Measurements from ENCODE around the gene CLCN7. TPM values are rescaled to one million over a fixed set of nuclear protein-coding genes. Genes with fewer than 3 reads are reported as not detected.
A peak's percentile ranks its signal among the peaks of the same experiment; 100 is the strongest.

CLCN7 gene
- total and polyA plus RNA-seq, 2 of the 13 experiments (the other 11 are each of a cell fraction or from before 2014, with no cell fraction given) = 24.6 to 25.1 TPM

DNA sequence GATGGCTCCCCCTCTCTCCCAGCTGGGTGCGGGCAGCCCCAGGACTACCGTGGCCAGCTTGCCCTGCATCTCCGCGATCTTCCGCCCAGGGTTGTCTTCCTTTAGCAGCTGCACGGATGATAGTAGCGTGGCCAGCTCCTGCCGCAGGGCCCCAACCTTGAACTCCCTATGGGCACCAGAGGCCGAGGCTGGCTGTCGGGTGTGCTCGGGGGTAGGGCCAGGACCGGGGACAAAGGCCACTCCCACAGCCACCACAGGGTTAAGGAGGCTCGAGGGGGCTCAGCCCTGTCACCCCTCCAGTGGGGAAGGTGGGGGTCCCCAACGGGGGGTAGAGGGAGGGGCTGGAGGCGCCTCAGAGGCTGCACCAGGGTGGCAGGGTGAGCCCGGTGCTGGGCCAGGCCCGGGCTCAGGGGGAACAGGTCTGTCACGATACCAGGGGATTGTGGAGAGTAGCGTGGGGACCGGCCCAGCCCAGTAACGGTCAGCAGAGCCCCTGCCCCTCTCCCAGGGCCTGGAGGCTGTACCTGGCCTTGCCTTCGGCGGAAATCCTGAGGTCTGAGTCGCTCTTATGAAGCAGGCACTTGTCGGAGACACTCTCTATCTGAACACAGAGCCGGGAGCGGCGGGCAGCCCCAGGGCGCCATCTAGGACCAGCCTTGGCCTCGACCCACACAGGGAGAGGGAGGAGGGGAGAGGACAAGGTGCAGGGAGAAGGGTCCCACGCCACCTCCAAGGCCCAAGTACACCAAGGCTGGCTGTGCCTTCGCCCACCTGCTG is 38.7 kb downstream of the CLCN7 start (continued):
- TF ChIP-seq, protein P1, sequence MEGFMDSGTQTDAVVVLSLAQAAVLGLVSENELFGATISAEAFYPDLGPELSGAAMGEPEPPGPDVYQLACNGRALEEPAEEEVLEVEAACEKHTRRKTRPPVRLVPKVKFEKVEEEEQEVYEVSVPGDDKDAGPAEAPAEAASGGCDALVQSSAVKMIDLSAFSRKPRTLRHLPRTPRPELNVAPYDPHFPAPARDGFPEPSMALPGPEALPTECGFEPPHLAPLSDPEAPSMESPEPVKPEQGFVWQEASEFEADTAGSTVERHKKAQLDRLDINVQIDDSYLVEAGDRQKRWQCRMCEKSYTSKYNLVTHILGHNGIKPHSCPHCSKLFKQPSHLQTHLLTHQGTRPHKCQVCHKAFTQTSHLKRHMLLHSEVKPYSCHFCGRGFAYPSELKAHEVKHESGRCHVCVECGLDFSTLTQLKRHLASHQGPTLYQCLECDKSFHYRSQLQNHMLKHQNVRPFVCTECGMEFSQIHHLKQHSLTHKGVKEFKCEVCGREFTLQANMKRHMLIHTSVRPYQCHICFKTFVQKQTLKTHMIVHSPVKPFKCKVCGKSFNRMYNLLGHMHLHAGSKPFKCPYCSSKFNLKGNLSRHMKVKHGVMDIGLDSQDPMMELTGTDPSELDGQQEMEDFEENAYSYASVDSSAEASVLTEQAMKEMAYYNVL (CRISPR knock-in tag; IDR thresholded peaks at IDR 0.05; ENCODE audit: borderline replicate concordance) = no peak
- TF ChIP-seq CBX1 (IDR thresholded peaks at IDR 0.05; ENCODE audit: low read depth) = no peak
- no peak for TF ChIP-seq CBX5 (CRISPR knock-in tag; IDR thresholded peaks at IDR 0.05; ENCODE audit: borderline replicate concordance)
- TF ChIP-seq NR2F2 (IDR thresholded peaks at IDR 0.05; ENCODE audit: borderline replicate concordance, low read depth) = peak; percentile 30; the same call in 1 of the 2 replicates
- no peak for TF ChIP-seq RORA (CRISPR knock-in tag; IDR thresholded peaks at IDR 0.05)
- TF ChIP-seq, protein P2, sequence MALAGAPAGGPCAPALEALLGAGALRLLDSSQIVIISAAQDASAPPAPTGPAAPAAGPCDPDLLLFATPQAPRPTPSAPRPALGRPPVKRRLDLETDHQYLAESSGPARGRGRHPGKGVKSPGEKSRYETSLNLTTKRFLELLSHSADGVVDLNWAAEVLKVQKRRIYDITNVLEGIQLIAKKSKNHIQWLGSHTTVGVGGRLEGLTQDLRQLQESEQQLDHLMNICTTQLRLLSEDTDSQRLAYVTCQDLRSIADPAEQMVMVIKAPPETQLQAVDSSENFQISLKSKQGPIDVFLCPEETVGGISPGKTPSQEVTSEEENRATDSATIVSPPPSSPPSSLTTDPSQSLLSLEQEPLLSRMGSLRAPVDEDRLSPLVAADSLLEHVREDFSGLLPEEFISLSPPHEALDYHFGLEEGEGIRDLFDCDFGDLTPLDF (CRISPR knock-in tag; IDR thresholded peaks at IDR 0.05) = no peak
- TF ChIP-seq ZNF768 (CRISPR knock-in tag; IDR thresholded peaks at IDR 0.05) = no peak
- TF ChIP-seq ZNF672 (CRISPR knock-in tag; IDR thresholded peaks at IDR 0.05) = no peak
- TF ChIP-seq SMYD3 (CRISPR knock-in tag; IDR thresholded peaks at IDR 0.05) = no peak
- TF ChIP-seq PRMT3 (CRISPR knock-in tag; IDR thresholded peaks at IDR 0.05; ENCODE audit: borderline replicate concordance, low read depth) = no peak
- TF ChIP-seq ZMAT3 (CRISPR knock-in tag; conservative IDR thresholded peaks at IDR 0.05) = peak; percentile 73; the same call in 1 of the 2 replicates
- TF ChIP-seq, protein P3, sequence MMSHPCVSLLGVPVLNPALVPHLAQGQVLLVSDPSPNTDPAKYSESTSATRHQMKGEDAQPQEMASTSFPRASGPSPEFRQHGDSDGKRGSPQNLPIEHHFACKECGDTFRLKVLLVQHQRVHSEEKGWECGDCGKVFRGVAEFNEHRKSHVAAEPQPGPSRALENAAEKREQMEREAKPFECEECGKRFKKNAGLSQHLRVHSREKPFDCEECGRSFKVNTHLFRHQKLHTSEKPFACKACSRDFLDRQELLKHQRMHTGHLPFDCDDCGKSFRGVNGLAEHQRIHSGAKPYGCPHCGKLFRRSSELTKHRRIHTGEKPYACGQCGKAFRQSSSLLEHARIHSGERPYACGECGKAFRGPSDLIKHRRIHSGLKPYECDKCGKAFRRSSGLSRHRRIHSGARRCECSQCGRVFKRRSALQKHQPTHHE (CRISPR knock-in tag; IDR thresholded peaks at IDR 0.05; ENCODE audit: borderline replicate concordance) = no peak
- TF ChIP-seq, protein P4, sequence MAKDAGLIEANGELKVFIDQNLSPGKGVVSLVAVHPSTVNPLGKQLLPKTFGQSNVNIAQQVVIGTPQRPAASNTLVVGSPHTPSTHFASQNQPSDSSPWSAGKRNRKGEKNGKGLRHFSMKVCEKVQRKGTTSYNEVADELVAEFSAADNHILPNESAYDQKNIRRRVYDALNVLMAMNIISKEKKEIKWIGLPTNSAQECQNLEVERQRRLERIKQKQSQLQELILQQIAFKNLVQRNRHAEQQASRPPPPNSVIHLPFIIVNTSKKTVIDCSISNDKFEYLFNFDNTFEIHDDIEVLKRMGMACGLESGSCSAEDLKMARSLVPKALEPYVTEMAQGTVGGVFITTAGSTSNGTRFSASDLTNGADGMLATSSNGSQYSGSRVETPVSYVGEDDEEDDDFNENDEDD (CRISPR knock-in tag; IDR thresholded peaks at IDR 0.05; ENCODE audit: borderline replicate concordance) = peak; percentile 57; the same call in 1 of the 2 replicates
- no peak for TF ChIP-seq HNRNPUL1 (IDR thresholded peaks at IDR 0.05; ENCODE audit: low read depth, low read length)
- TF ChIP-seq, protein P5, sequence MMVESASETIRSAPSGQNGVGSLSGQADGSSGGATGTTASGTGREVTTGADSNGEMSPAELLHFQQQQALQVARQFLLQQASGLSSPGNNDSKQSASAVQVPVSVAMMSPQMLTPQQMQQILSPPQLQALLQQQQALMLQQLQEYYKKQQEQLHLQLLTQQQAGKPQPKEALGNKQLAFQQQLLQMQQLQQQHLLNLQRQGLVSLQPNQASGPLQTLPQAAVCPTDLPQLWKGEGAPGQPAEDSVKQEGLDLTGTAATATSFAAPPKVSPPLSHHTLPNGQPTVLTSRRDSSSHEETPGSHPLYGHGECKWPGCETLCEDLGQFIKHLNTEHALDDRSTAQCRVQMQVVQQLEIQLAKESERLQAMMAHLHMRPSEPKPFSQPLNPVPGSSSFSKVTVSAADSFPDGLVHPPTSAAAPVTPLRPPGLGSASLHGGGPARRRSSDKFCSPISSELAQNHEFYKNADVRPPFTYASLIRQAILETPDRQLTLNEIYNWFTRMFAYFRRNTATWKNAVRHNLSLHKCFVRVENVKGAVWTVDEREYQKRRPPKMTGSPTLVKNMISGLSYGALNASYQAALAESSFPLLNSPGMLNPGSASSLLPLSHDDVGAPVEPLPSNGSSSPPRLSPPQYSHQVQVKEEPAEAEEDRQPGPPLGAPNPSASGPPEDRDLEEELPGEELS (CRISPR knock-in tag; IDR thresholded peaks at IDR 0.05) = no peak
- TF ChIP-seq ZNF333 (CRISPR knock-in tag; IDR thresholded peaks at IDR 0.05; ENCODE audit: borderline replicate concordance) = no peak
- no peak for TF ChIP-seq ZNF124 (CRISPR knock-in tag; IDR thresholded peaks at IDR 0.05)
- peak; percentile 28; the same call in 1 of the 2 replicates for TF ChIP-seq GATAD1 (CRISPR knock-in tag; IDR thresholded peaks at IDR 0.05)
- TF ChIP-seq SAP130 (CRISPR knock-in tag; IDR thresholded peaks at IDR 0.05; ENCODE audit: low read depth) = peak; percentile 49
- no peak for TF ChIP-seq TBL1XR1 (IDR thresholded peaks at IDR 0.05; ENCODE audit: borderline replicate concordance, low read length, partially characterized antibody)
- TF ChIP-seq ZSCAN29 (CRISPR knock-in tag; conservative IDR thresholded peaks at IDR 0.05) = no peak
- TF ChIP-seq ZNF510 (CRISPR knock-in tag; IDR thresholded peaks at IDR 0.05; ENCODE audit: low read depth) = no peak
